HepG2 (cell line): Measurements from ENCODE around the gene RPGRIP1. TPM values are rescaled to one million over a fixed set of nuclear protein-coding genes. Genes with fewer than 3 reads are reported as not detected.

Experiments used
- ATAC-seq: fragments of 200-7000 bp; cut with Tn5 transposase; 3 replicates; pipeline ENCODE4 v1.9.1; 2020; ENCODE audit warnings: mild to moderate bottlenecking, moderate library complexity
- BruUV-seq: library from RNA; stranded (reverse); fragments of 400-500 nt; replicated peaks from 2 replicates; lab custom pipeline; 2021; lab: Mats Ljungman, UMichigan
- CTCF ChIA-PET: fragments of 300-600 bp; formaldehyde crosslinking; extraction: SDS; loops from one replicate; lab custom pipeline; 2021; ENCODE audit warnings: low total read pairs, inconsistent platforms, low intra/inter-chr PET ratio; lab: Yijun Ruan, JAX
- POLR2A ChIA-PET: fragments of 350-600 bp; sonication (Branson Sonifier 250); formaldehyde crosslinking; loops from one replicate; lab custom pipeline; 2020; ENCODE audit warnings: antibody characterized with exemption, inconsistent platforms; lab: Yijun Ruan, JAX
- DNase-seq: peaks from one replicate; pipeline ENCODE4 v3.0.0-alpha.2; 2015; ENCODE audit warnings: low spot score
- FAIRE-seq: peaks from 3 replicates; lab custom pipeline; 2011; peaks lifted over from hg19 to GRCh38; lab: Jason Lieb, UNC
- H2AFZ ChIP-seq: one replicate; pipeline ENCODE4 v1.6.1; 2011; ENCODE audit warnings: low read length, inconsistent platforms
- H3K27ac ChIP-seq: fragments of 300-600 bp; 3 replicates; pipeline ENCODE4 v1.8.0; 2011; ENCODE audit warnings: mixed run types, mild to moderate bottlenecking, mixed read lengths, low read length, inconsistent platforms; ENCODE audit not compliant: insufficient read depth; ENCODE audit errors: extremely low read length
- H3K27me3 ChIP-seq, 2 experiments: fragments of 200-600 bp in 1 of 2; 2 replicates in 1 of 2; 3 replicates in 1 of 2; pipeline versions ENCODE4 v1.6.0 to v1.8.0; 2011; ENCODE audit warnings: low read length in 2 of 2, mild to moderate bottlenecking in 2 of 2, moderate library complexity in 2 of 2, inconsistent platforms in 1 of 2; ENCODE audit not compliant: insufficient read depth in 2 of 2, control insufficient read depth in 1 of 2
- H3K36me3 ChIP-seq, 2 experiments: fragments of 200-600 bp in 1 of 2; replicated peaks in 1 of 2; 2 replicates in 1 of 2; 3 replicates in 1 of 2; pipeline versions ENCODE4 v1.5.1 to v1.8.0; 2011; ENCODE audit warnings: low read length in 2 of 2, inconsistent platforms in 1 of 2; ENCODE audit not compliant: insufficient read depth in 2 of 2, control insufficient read depth in 1 of 2
- H3K4me1 ChIP-seq: 2 replicates; pipeline ENCODE4 v1.5.1; 2012; ENCODE audit warnings: low read length, inconsistent platforms; ENCODE audit not compliant: insufficient read depth
- H3K4me2 ChIP-seq: 2 replicates; pipeline ENCODE4 v1.6.0; 2011; ENCODE audit warnings: low read depth, low read length, inconsistent platforms
- H3K4me3 ChIP-seq, 3 experiments: fragments of 200-600 bp in 1 of 3; sonication (generic), shearing (Covaris generic) in 1 of 3; replicated peaks in 1 of 3; 2 replicates each; pipeline ENCODE4 v1.5.1; 2011 to 2016; ENCODE audit warnings: low read length in 3 of 3, inconsistent platforms in 2 of 3, low read depth in 2 of 3, mild to moderate bottlenecking in 2 of 3, control low read depth in 1 of 3, mixed read lengths in 1 of 3; ENCODE audit not compliant: insufficient read depth in 1 of 3
- H3K79me2 ChIP-seq: one replicate; pipeline ENCODE4 v1.6.1; 2011; ENCODE audit warnings: low read length, inconsistent platforms; ENCODE audit not compliant: insufficient read depth
- H3K9ac ChIP-seq: 2 replicates; pipeline ENCODE4 v1.6.0; 2011; ENCODE audit warnings: mild to moderate bottlenecking, low read depth, low read length, inconsistent platforms; ENCODE audit not compliant: insufficient read depth
- H3K9me3 ChIP-seq: 2 replicates; pipeline ENCODE4 v1.5.1; 2012; ENCODE audit warnings: mild to moderate bottlenecking, low read length
- H4K20me1 ChIP-seq: 2 replicates; pipeline ENCODE4 v1.6.0; 2011; ENCODE audit warnings: inconsistent platforms, mild to moderate bottlenecking, low read length, moderate library complexity; ENCODE audit not compliant: insufficient read depth
- AHDC1 ChIP-seq: sonication (generic); formaldehyde crosslinking; IDR thresholded peaks from 2 replicates; pipeline ENCODE4 v1.5.1; 2020; ENCODE audit warnings: mild to moderate bottlenecking, missing genetic modification reagents, borderline replicate concordance
- CHD4 ChIP-seq: fragments of 200-600 bp; sonication (generic); IDR thresholded peaks from 2 replicates; pipeline ENCODE4 v1.7.0; 2017; ENCODE audit warnings: mild to moderate bottlenecking, low read length, borderline replicate concordance
- HDAC1 ChIP-seq: sonication (generic); formaldehyde crosslinking; IDR thresholded peaks from 2 replicates; pipeline ENCODE4 v1.5.1; 2020; ENCODE audit warnings: mild to moderate bottlenecking, missing genetic modification reagents
- HNF4A ChIP-seq: sonication (generic); formaldehyde crosslinking; IDR thresholded peaks from 2 replicates; pipeline ENCODE4 v1.4.0; 2020; ENCODE audit warnings: missing genetic modification reagents
- HNF4G ChIP-seq, 2 experiments: sonication (generic) in 1 of 2; formaldehyde crosslinking in 1 of 2; IDR thresholded peaks; 2 replicates each; pipeline versions ENCODE4 v1.4.0 to v1.6.1; 2011 to 2020; ENCODE audit warnings: borderline replicate concordance in 2 of 2, low read depth in 2 of 2, mild to moderate bottlenecking in 2 of 2, low read length in 1 of 2, missing genetic modification reagents in 1 of 2, moderate library complexity in 1 of 2
- KDM4B ChIP-seq: sonication (generic); formaldehyde crosslinking; IDR thresholded peaks from 2 replicates; pipeline ENCODE4 v1.4.0; 2020; ENCODE audit warnings: missing genetic modification reagents
- NCOA2 ChIP-seq: sonication (generic); formaldehyde crosslinking; IDR thresholded peaks from 2 replicates; pipeline ENCODE4 v1.8.0; 2022; ENCODE audit warnings: inconsistent platforms
- NCOR1 ChIP-seq: fragments of 200-600 bp; sonication (generic); IDR thresholded peaks from 2 replicates; pipeline ENCODE4 v1.7.0; 2017; ENCODE audit warnings: antibody characterized with exemption, low read length, borderline replicate concordance
- NFE2L2 ChIP-seq: fragments of 150-350 bp; IDR thresholded peaks from 2 replicates; pipeline ENCODE4 v1.6.1; 2014; ENCODE audit warnings: low read length
- PHF21A ChIP-seq: sonication (generic); formaldehyde crosslinking; IDR thresholded peaks from 2 replicates; pipeline ENCODE4 v1.5.0; 2020; ENCODE audit warnings: mild to moderate bottlenecking, missing genetic modification reagents
- SRSF1 ChIP-seq: fragments of 200-400 bp; formaldehyde crosslinking; optimal IDR thresholded peaks from 2 replicates; pipeline ENCODE3; 2017; ENCODE audit warnings: mild to moderate bottlenecking, low read depth, low read length, moderate library complexity
- TCF7 ChIP-seq: sonication (generic); IDR thresholded peaks from 2 replicates; pipeline ENCODE4 v1.6.1; 2016; ENCODE audit warnings: antibody characterized with exemption, low read depth
- ZNF24 ChIP-seq: fragments of 450-650 bp; IDR thresholded peaks from 2 replicates; pipeline ENCODE4 v1.6.1; 2017; ENCODE audit warnings: antibody characterized with exemption, mild to moderate bottlenecking
- ZNF280D ChIP-seq: sonication (generic); formaldehyde crosslinking; IDR thresholded peaks from 2 replicates; pipeline ENCODE4 v1.5.1; 2020; ENCODE audit warnings: mild to moderate bottlenecking, missing genetic modification reagents
- WGBS: methylation state at CpG from one replicate; pipeline ENCODE4 v1.1.6; 2017; ENCODE audit warnings: low lambda C conversion rate; 5-methylcytosine and 5-hydroxymethylcytosine counted together
- in situ Hi-C: cut with HindIII; loops from 2 replicates; pipeline ENCODE4 v1.10.0; 2017; ENCODE audit warnings: low pct_unique_long_range_greater_than_20kb; ENCODE audit not compliant: extremely low pct_ligation_motif_present
- intact Hi-C: fragments of 100-400 bp; cut with micrococcal nuclease; formaldehyde crosslinking; loops from one replicate; pipeline ENCODE4 v1.10.0; 2022; ENCODE audit not compliant: unreplicated experiment
- polyA plus RNA-seq, 8 experiments: library from polyadenylated mRNA; depleted of rRNA in 3 of 8; stranded (reverse) in 7 of 8; unstranded in 1 of 8; fragments of >200 nt; fragmentation: Illumina TruSeq in 4 of 8; extraction: Trizol in 4 of 8; gene quantifications; 2 replicates each; pipeline versions ENCODE4 v1.2.1 to v1.2.3, GENCODE V29; 2011 to 2016; ENCODE audit warnings: low read depth in 4 of 8, missing spikeins in 1 of 8, mixed read lengths in 1 of 8; ENCODE audit not compliant: insufficient read depth in 1 of 8
- total RNA-seq, 5 experiments: library from RNA; depleted of rRNA; stranded (reverse); fragments of >200 nt; fragmentation: Illumina TruSeq; extraction: Trizol; gene quantifications; 2 replicates each; pipeline ENCODE4 v1.2.3, GENCODE V29; 2016; ENCODE audit warnings: low read depth in 1 of 5

The RPGRIP1 gene
- total and polyA plus RNA-seq, 2 of the 13 experiments (the other 11 are each of a cell fraction or from before 2014, with no cell fraction given): 0.13 to 1.1 TPM

GRCh38 chr14:21302013-21302835 is 22.3 kb downstream of the RPGRIP1 start:
- CTCF ChIA-PET: no interaction called here
- no peak for FAIRE-seq
- TSS peak; percentile 82 for BruUV-seq
- TF ChIP-seq ZNF24: peak; percentile 80
- peak; percentile 80; the same call in 1 of the 2 replicates for TF ChIP-seq NCOR1
- peak; percentile 43 for TF ChIP-seq NCOA2 (CRISPR knock-in tag)
- 0 out of 2 replicates have a peak, but pooled peaks have one; percentile 32 for TF ChIP-seq AHDC1 (CRISPR knock-in tag)
- TF ChIP-seq PHF21A: no peak; the same call in 1 of the 2 replicates
- TF ChIP-seq HNF4G (IDR thresholded peaks at IDR 0.05; ENCODE audit: borderline replicate concordance, low read depth, low read length): peak; percentile 56; the same call in 1 of the 2 replicates
- TF ChIP-seq HNF4G (CRISPR knock-in tag; IDR thresholded peaks at IDR 0.05; ENCODE audit: borderline replicate concordance, low read depth): no peak
- peak; percentile 71 for TF ChIP-seq CHD4
- no peak for TF ChIP-seq KDM4B (CRISPR knock-in tag)
- peak; percentile 32; the same call in 1 of the 2 replicates for TF ChIP-seq TCF7
- TF ChIP-seq ZNF280D (CRISPR knock-in tag): peak; percentile 51; the same call in 1 of the 2 replicates
- no peak for TF ChIP-seq NFE2L2
- TF ChIP-seq HDAC1 (CRISPR knock-in tag): 0 out of 2 replicates have a peak, but pooled peaks have one; percentile 33
- peak; percentile 67 for TF ChIP-seq HNF4A
- no peak for TF ChIP-seq SRSF1

More at GRCh38 chr14:21302013-21302835, 22.3 kb downstream of the RPGRIP1 start:
- ATAC-seq (peak; percentile 51), DNase-seq (peak; percentile 87)
- H3K36me3 ChIP-seq: no peaks in the 10 kb centered on the region
- peak overlapping the region; percentile 74 for H3K4me2 ChIP-seq
- H2AFZ ChIP-seq: peak overlapping the region; percentile 1
- H3K9me3 ChIP-seq: no peaks in the 10 kb centered on the region
- in situ Hi-C loops: no loop called here
- peaks cover 52% of the 10 kb centered on the region for H3K4me1 ChIP-seq
- POLR2A ChIA-PET: interaction anchor here (0.8 to 1.3 kb wide), 5 partner anchors 12 to 154 kb away, joined by 3 to 5 read pairs (median 3); partner anchors contain the start of gene CHD8
- intact Hi-C loops: no loop called here
- under 1% methylated on average over 8 of the region's 8 CpGs for WGBS
- H3K27me3 ChIP-seq: no peaks in the 10 kb centered on the region
- peak overlapping the region; percentile 12 to 49 (median 39); a peak in 4 of 6 replicates for H3K4me3 ChIP-seq
- no peaks in the 10 kb centered on the region for H4K20me1 ChIP-seq
- H3K9ac ChIP-seq: peak overlapping the region; percentile 46
- no peaks in the 10 kb centered on the region for H3K79me2 ChIP-seq
- H3K27ac ChIP-seq: peak overlapping the region; percentile 34
